OCI-LY7 (cell line): ENCODE data around the gene SPAG16. TPM values are rescaled to one million over a fixed set of nuclear protein-coding genes. Genes with fewer than 3 reads are reported as not detected.

Source experiments
- BruUV-seq: library from RNA; stranded (reverse); fragments of 400-500 nt; replicated peaks from 2 replicates; lab custom pipeline; 2021; lab: Mats Ljungman, UMichigan
- CTCF ChIA-PET: fragments of 300-600 bp; sonication (Branson Sonifier 250); formaldehyde crosslinking; loops from one replicate; lab custom pipeline; 2022; ENCODE audit warnings: antibody characterized with exemption; ENCODE audit not compliant: unreplicated experiment; lab: Charles Lee
- POLR2A ChIA-PET: fragments of 300-600 bp; sonication (Branson Sonifier 250); formaldehyde crosslinking; loops from one replicate; lab custom pipeline; 2022; ENCODE audit warnings: antibody characterized with exemption; lab: Charles Lee
- DNase-seq: peaks from one replicate; pipeline ENCODE4 v3.0.0-alpha.2; 2015; ENCODE audit warnings: low spot score
- H2AFZ ChIP-seq: fragments of 200-600 bp; sonication (generic), shearing (Covaris generic); 2 replicates; pipeline ENCODE4 v1.6.1; 2014; ENCODE audit warnings: mild to moderate bottlenecking, antibody characterized with exemption, low read length, moderate library complexity
- H3K27ac ChIP-seq: fragments of 200-600 bp; sonication (generic); 2 replicates; pipeline ENCODE4 v1.5.1; 2014; ENCODE audit warnings: mixed run types, low read depth, mild to moderate bottlenecking, moderate library complexity, low read length, inconsistent platforms; ENCODE audit not compliant: poor library complexity, severe bottlenecking
- H3K36me3 ChIP-seq: fragments of 200-600 bp; sonication (generic); 2 replicates; pipeline ENCODE4 v1.6.1; 2014; ENCODE audit warnings: mild to moderate bottlenecking, antibody characterized with exemption, low read length, moderate library complexity, mixed read lengths; ENCODE audit not compliant: insufficient read depth
- H3K4me1 ChIP-seq: fragments of 200-600 bp; sonication (generic); 2 replicates; pipeline ENCODE4 v1.5.1; 2014; ENCODE audit warnings: mild to moderate bottlenecking, low read length; ENCODE audit not compliant: insufficient read depth, poor library complexity, severe bottlenecking
- H3K4me2 ChIP-seq: fragments of 200-600 bp; sonication (generic); 2 replicates; pipeline ENCODE4 v1.6.1; 2014; ENCODE audit warnings: mild to moderate bottlenecking, low read length
- H3K4me3 ChIP-seq: fragments of 200-600 bp; sonication (generic); 2 replicates; pipeline ENCODE4 v1.5.1; 2014; ENCODE audit warnings: mild to moderate bottlenecking, low read depth, low read length; ENCODE audit not compliant: poor library complexity, severe bottlenecking
- H3K79me2 ChIP-seq: fragments of 200-600 bp; sonication (generic); 2 replicates; pipeline ENCODE4 v1.6.1; 2016; ENCODE audit warnings: low read depth, mild to moderate bottlenecking, low read length, moderate library complexity, mixed read lengths; ENCODE audit not compliant: insufficient read depth
- H3K9me2 ChIP-seq: fragments of 200-600 bp; sonication (generic); 2 replicates; pipeline ENCODE4 v1.6.1; 2016; ENCODE audit warnings: mild to moderate bottlenecking, low read length, mixed read lengths; ENCODE audit not compliant: insufficient read depth
- H3K9me3 ChIP-seq: fragments of 200-600 bp; sonication (generic); 2 replicates; pipeline ENCODE4 v1.6.1; 2014; ENCODE audit warnings: mild to moderate bottlenecking, mixed run types, low read length, mixed read lengths
- H4K20me1 ChIP-seq: fragments of 200-600 bp; sonication (generic); 2 replicates; pipeline ENCODE4 v1.6.1; 2014; ENCODE audit warnings: mild to moderate bottlenecking, antibody characterized with exemption, low read length, moderate library complexity, mixed read lengths; ENCODE audit not compliant: insufficient read depth
- CTCF ChIP-seq: fragments of 200-600 bp; sonication (generic); conservative IDR thresholded peaks from 2 replicates; pipeline ENCODE4 v1.5.1; 2014; ENCODE audit warnings: mild to moderate bottlenecking, antibody characterized with exemption, low read length, moderate library complexity, mixed read lengths
- EZH2phosphoT487 ChIP-seq: fragments of 200-600 bp; sonication (generic); IDR thresholded peaks from 2 replicates; pipeline ENCODE4 v1.6.1; 2018; ENCODE audit warnings: low read depth, borderline replicate concordance, mild to moderate bottlenecking, mixed run types, antibody characterized with exemption, low read length, moderate library complexity, mixed read lengths
- intact Hi-C: fragments of 100-400 bp; cut with micrococcal nuclease; formaldehyde crosslinking; loops from one replicate; pipeline ENCODE4 v1.10.0; 2022; ENCODE audit not compliant: unreplicated experiment
- total RNA-seq, 2 experiments: library from RNA; depleted of rRNA in 1 of 2; stranded (reverse); fragments of >200 nt in 1 of 2; shearing (Covaris generic) in 1 of 2; gene quantifications; 2 replicates each; pipeline ENCODE4 v1.2.3, GENCODE V29; 2014 to 2022

The SPAG16 gene
- total RNA-seq, 2 experiments from 2014 or later, result 22.1 to 24.2 TPM

GRCh38 chr2:213416832-213417231, 132.6 kb downstream of the SPAG16 start:
- Histone ChIP-seq H4K20me1 (no peaks in the 10 kb centered on the region), H3K79me2 (no peaks in the 10 kb centered on the region), H3K4me2 (no peak overlapping the region), H3K27ac (no peak overlapping the region), H2AFZ (no peak overlapping the region), H3K9me2 (no peaks in the 10 kb centered on the region), H3K9me3 (no peaks in the 10 kb centered on the region), H3K4me3 (no peak overlapping the region), H3K4me1 (no peaks in the 10 kb centered on the region), H3K36me3 (no peaks in the 10 kb centered on the region)
- BruUV-seq, result no TSS peak
- POLR2A ChIA-PET, result no interaction called here
- CTCF ChIA-PET, result no interaction called here
- TF ChIP-seq CTCF, result no peak
- no peak for TF ChIP-seq EZH2phosphoT487
- DNase-seq, result no peak
- intact Hi-C loops, result no loop called here

GRCh38 chr2:213419980-213420379, 135.7 kb downstream of the SPAG16 start:
- H3K4me3 ChIP-seq, result no peak overlapping the region
- no peaks in the 10 kb centered on the region for H3K79me2 ChIP-seq
- no peaks in the 10 kb centered on the region for H3K4me1 ChIP-seq
- H3K9me2 ChIP-seq, result no peaks in the 10 kb centered on the region
- no peaks in the 10 kb centered on the region for H3K9me3 ChIP-seq
- no peak overlapping the region for H3K4me2 ChIP-seq
- no peak overlapping the region for H2AFZ ChIP-seq
- CTCF ChIA-PET, result no interaction called here
- no peaks in the 10 kb centered on the region for H4K20me1 ChIP-seq
- intact Hi-C loops, result no loop called here
- no peaks in the 10 kb centered on the region for H3K36me3 ChIP-seq
- POLR2A ChIA-PET, result no interaction called here
- H3K27ac ChIP-seq, result no peak overlapping the region
- DNase-seq, result no peak
- BruUV-seq, result no TSS peak
- no peak for TF ChIP-seq CTCF
- TF ChIP-seq EZH2phosphoT487, result no peak

GRCh38 chr2:213420828-213421385, 136.6 kb downstream of the SPAG16 start:
- Histone ChIP-seq H3K27ac (no peak overlapping the region), H3K79me2 (no peaks in the 10 kb centered on the region), H3K36me3 (no peaks in the 10 kb centered on the region), H3K4me3 (no peak overlapping the region), H3K9me3 (no peaks in the 10 kb centered on the region), H3K4me2 (no peak overlapping the region), H3K4me1 (no peaks in the 10 kb centered on the region), H2AFZ (no peak overlapping the region), H4K20me1 (no peaks in the 10 kb centered on the region), H3K9me2 (no peaks in the 10 kb centered on the region)
- TF ChIP-seq CTCF, result no peak
- TF ChIP-seq EZH2phosphoT487, result no peak
- ChIA-PET POLR2A (no interaction called here), CTCF (no interaction called here)
- intact Hi-C loops, result no loop called here
- no peak for DNase-seq
- no TSS peak for BruUV-seq
